T-helper 2 cell treated with Interferon-gamma antibody and Interleukin-4, amounts not matched to agents 5 μg/mL and 100 μg/mL, for 36 hours (primary cell): ENCODE data around the gene PDLIM4.

Experiments
- DNase-seq: peaks from one replicate; pipeline ENCODE4 v3.0.0; 2021; ENCODE audit warnings: low spot score
- H3K27ac Mint-ChIP-seq: one replicate; pipeline ENCODE4 v1.8.0; 2021; ENCODE audit warnings: mild to moderate bottlenecking, mixed read lengths
- H3K27me3 Mint-ChIP-seq: one replicate; pipeline ENCODE4 v1.8.0; 2021; ENCODE audit warnings: low read depth, mixed read lengths
- H3K36me3 Mint-ChIP-seq: one replicate; pipeline ENCODE4 v1.8.0; 2021; ENCODE audit warnings: low read depth, mixed read lengths
- H3K4me1 Mint-ChIP-seq: one replicate; pipeline ENCODE4 v1.8.0; 2021; ENCODE audit warnings: low read depth, mixed read lengths
- H3K4me3 Mint-ChIP-seq: one replicate; pipeline ENCODE4 v1.8.0; 2022; ENCODE audit warnings: mild to moderate bottlenecking, moderate library complexity, mixed read lengths
- H3K9me3 Mint-ChIP-seq: one replicate; pipeline ENCODE4 v1.8.0; 2021; ENCODE audit warnings: mixed read lengths

PDLIM4 gene

DNA sequence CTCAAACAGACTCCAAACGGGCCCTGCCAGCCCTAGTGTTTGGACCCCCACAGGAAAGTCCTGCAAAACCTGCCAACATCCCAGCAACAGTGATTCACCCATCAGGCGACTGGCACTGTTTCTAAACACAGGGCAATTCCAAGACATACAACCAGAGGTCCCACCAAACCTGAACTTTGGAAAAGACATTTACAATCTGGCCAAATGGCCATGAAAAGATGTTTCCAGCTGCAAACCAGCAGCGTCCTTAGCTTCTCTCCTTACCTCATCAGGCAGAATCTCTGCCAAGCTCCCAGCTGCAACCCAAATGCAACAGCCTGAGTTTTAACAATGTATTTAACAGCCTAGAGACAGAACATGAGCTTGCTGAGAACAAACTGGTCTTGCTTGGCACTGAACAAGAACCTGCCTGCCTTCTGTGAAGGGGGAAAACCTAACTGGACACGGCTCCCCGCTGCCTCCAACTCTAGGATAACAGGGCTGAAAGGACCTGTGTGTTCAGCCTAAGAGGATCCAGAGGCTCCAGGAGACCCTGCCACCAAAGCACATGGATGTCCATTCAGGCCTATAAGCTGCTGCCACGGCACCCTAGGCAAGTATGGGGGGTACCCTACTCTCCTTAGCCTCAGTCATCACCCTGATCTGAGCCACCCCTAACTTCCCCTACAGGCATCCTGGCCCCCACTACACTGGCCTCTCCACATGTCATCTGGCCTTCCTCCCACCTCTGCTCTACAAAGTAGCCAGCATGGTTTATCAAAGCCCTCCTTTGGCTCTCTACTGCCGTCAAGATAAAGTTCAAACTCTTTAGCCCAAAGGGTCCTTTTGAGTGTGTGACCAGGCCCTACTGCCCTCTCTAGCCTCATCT lies 35.5 kb upstream of the PDLIM4 start:
- DNase-seq = no peak
- H3K27ac Mint-ChIP-seq = no peak overlapping the region
- H3K4me1 Mint-ChIP-seq = peaks cover 23% of the 10 kb centered on the region
- H3K27me3 Mint-ChIP-seq = no peaks in the 10 kb centered on the region
- H3K9me3 Mint-ChIP-seq = no peaks in the 10 kb centered on the region
- no peak overlapping the region for H3K4me3 Mint-ChIP-seq
- peaks cover under 1% of the 10 kb centered on the region for H3K36me3 Mint-ChIP-seq

DNA sequence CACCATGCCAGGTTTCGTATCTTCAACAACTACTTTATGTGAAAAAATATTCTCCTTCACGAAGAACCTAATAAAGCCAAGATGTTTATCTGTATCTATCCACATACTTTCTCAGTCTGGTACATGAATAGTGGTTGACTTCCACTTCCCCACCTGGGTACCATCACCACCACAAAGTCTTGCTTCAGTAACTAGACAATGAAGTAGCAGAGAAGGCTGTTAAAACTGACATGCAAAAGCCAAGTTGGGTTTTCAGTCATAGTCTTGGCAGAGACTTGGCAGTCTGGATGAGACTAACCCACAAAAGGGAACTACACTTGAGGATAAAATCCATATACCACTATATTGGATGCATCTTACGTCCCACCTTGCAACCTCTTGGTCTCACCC lies 34.9 kb upstream of the PDLIM4 start:
- Mint-ChIP-seq H3K27ac (no peak overlapping the region), H3K4me3 (no peak overlapping the region), H3K9me3 (no peaks in the 10 kb centered on the region), H3K4me1 (peaks cover 24% of the 10 kb centered on the region), H3K27me3 (no peaks in the 10 kb centered on the region), H3K36me3 (no peaks in the 10 kb centered on the region)
- no peak for DNase-seq

DNA sequence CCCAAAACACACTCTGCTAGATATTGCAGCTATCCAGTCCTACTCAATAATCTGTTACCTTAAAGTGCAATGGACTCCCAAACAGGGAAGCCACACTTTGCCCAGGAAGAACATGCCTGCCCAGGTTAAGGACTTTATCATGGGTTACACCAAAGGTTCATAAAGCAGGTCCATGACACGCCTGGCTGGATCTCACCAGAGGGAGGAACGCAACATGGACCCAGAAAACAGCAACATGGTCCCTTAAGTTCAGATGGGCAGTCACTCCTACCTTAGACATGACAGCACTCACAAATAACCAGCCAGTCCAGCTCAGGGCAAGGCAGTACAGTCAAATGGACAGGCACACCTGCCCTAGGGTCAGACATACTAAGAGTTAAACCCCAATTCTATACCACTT lies 33.6 kb upstream of the PDLIM4 start:
- Mint-ChIP-seq H3K4me3 (no peak overlapping the region), H3K9me3 (no peaks in the 10 kb centered on the region), H3K36me3 (no peaks in the 10 kb centered on the region), H3K27me3 (peaks cover under 1% of the 10 kb centered on the region), H3K4me1 (peaks cover 24% of the 10 kb centered on the region), H3K27ac (no peak overlapping the region)
- no peak for DNase-seq

DNA sequence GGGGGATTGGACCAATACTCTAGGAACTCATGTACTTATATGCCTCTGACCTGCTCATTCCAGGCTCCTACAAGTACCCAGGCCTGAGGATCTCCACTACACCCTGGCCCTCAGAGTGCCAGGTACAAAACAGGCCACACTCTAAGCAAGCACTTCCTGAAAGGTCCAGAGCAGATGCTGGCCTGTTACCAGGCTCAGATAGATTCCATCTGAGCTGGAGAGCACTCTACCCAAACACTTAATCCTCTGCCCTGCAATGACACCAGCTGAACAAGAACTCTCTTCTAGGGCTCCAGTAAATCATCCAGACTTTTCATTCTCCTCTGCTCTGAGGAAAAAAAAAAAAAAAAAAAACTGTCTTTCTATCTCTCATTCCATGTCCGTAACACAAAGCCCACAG lies 32.8 kb upstream of the PDLIM4 start:
- Mint-ChIP-seq H3K27me3 (peaks cover 9% of the 10 kb centered on the region), H3K9me3 (no peaks in the 10 kb centered on the region), H3K4me3 (no peak overlapping the region), H3K36me3 (no peaks in the 10 kb centered on the region), H3K27ac (no peak overlapping the region), H3K4me1 (peaks cover 30% of the 10 kb centered on the region)
- no peak for DNase-seq

DNA sequence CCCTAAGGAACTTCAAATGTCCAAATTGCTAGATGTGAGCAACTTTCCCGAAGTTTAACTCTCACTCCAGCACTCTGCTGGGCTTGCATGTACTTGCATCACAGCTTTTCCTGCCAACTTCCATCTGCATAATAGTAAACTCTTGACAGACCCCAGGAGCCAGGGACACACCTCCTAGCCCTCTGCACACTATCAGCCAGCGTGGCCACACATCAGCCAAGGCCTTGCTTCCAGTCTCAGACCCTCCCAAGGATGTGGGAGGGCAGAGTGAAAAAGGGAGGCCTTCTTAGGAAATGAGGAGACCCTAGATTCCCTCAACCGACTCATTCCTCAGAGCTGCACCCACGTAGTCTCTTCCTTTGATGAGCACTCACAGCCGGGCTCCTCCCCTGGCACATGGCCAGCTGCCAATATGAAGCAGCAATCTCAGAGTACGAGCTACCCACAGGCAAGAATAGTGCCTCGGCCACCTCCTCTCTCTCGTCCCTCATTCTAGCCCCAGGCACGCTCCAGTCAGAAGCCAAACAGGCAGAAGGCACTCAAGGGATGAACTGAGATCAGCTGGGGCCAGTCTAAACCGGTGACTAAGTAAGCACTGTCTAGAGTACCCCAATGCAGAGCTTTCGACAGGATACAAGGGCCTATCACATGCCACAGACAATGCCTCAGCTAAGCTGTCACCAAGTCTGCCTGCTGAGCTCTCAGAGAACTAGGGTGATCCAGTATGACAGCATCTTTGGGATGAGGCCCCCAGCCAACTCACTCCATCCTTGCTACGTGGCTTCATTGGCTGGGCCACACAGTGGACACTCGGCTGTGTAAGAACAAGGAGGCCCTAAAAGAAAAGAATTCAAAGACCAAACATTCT lies 32.1 kb upstream of the PDLIM4 start:
- DNase-seq = no peak
- Mint-ChIP-seq H3K4me1 (peaks cover 34% of the 10 kb centered on the region), H3K4me3 (peak overlapping the region; percentile 47), H3K9me3 (no peaks in the 10 kb centered on the region), H3K27me3 (peaks cover 11% of the 10 kb centered on the region), H3K36me3 (no peaks in the 10 kb centered on the region), H3K27ac (no peak overlapping the region)

DNA sequence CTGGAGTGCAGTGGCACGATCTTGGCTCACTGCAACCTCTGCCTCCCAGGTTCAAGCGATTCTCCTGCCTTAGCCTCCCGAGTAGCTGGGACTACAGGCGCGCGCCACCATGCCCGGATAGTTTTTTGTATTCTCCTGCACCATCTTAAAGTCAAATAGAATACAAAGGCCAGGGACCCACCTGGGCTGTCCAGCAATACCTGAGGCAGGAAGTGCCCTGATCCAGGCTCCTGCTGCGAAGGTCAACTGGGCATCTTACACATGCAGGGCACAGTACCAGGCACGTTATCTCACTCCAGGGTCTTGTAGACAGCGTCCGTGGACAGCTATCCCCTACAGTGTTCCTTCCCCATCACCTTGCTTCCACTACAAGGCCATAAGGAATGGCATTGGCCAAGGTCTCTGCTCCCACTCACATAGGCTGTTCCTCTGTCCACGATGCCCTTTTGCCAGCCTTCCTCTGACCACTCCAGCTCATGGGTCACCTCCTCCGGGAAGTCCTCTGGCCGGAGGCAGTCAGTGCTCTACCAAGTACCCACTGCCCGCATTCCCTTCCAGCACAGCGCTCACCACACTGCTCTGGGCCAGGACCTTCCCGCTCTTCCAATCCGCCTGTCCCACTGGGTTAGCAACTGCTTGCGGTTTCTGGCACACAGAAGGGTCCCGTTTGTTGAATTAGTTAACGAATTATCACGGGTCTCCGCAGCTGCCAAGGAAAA lies 30.8 kb upstream of the PDLIM4 start:
- Mint-ChIP-seq H3K4me1 (peaks cover 44% of the 10 kb centered on the region), H3K9me3 (no peaks in the 10 kb centered on the region), H3K4me3 (peak overlapping the region; percentile 59), H3K27ac (no peak overlapping the region), H3K27me3 (peaks cover 11% of the 10 kb centered on the region), H3K36me3 (no peaks in the 10 kb centered on the region)
- no peak for DNase-seq

DNA sequence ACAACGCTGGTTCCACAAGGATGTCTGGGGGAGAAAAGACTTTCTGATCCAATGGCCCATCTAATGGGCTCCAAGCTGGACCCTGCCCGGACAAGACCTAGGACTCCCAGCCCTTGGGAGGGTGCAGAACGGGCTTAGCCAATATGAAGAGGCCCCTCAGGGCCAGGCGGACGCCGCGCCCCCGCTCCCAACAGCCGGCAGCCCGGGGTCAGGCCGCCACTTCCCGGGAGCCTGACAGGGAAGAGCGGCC lies 30.3 kb upstream of the PDLIM4 start:
- Mint-ChIP-seq H3K27me3 (peaks cover 11% of the 10 kb centered on the region), H3K27ac (no peak overlapping the region), H3K36me3 (no peaks in the 10 kb centered on the region), H3K4me3 (peak overlapping the region; percentile 59), H3K4me1 (peaks cover 44% of the 10 kb centered on the region), H3K9me3 (no peaks in the 10 kb centered on the region)
- DNase-seq = no peak

DNA sequence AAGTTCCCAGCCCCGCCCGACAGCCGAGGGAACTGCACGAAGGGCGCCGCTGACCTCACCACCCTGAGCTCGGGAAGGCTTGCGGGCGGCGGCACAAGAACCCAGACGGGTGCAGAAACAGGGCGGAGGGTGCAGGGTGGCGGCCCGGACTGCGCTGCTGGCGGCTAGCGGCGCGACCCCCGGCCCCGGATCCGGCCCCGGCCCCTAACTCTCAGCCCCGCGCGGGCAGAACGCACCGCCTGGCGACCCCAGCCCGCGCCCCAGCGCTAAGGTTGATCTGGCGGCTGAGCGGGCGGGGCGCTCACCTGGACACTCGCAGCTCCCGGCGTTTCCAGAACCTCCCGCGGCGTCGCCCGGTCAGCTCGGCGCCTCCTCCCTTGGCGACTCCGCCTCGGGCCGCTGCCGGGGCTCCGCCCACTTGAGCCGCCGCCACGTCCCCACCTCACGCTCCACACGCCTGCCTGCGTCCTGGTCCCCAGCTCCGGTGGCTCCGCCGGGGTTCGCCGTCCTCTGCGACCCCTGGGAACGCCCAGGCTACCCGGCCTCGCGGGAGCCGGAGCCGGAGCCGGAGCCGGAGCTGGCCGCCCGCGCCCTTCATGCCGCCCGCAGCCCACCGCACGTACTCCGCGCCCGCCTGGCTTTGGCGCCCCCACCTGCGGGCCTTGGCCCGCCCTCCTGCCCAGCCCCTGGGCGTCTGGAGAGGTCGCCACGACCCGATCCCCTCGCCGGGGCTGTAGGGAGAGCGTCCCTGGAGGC lies 29.8 kb upstream of the PDLIM4 start, which contains the start of gene P4HA2:
P4HA2 (minus strand) TSS at position 369 of the 756 bp plus-strand sequence. CDS start 9,227 bp downstream, outside the sequence.
- H3K27me3 Mint-ChIP-seq = peaks cover 11% of the 10 kb centered on the region
- peak within 1 kb of the TSS; percentile 67 for H3K4me3 Mint-ChIP-seq
- H3K36me3 Mint-ChIP-seq = no peaks in the 10 kb centered on the region
- no peaks in the 10 kb centered on the region for H3K9me3 Mint-ChIP-seq
- H3K4me1 Mint-ChIP-seq = peaks cover 40% of the 10 kb centered on the region
- peak; percentile 69 for DNase-seq
- H3K27ac Mint-ChIP-seq = no peak within 1 kb of the TSS

DNA sequence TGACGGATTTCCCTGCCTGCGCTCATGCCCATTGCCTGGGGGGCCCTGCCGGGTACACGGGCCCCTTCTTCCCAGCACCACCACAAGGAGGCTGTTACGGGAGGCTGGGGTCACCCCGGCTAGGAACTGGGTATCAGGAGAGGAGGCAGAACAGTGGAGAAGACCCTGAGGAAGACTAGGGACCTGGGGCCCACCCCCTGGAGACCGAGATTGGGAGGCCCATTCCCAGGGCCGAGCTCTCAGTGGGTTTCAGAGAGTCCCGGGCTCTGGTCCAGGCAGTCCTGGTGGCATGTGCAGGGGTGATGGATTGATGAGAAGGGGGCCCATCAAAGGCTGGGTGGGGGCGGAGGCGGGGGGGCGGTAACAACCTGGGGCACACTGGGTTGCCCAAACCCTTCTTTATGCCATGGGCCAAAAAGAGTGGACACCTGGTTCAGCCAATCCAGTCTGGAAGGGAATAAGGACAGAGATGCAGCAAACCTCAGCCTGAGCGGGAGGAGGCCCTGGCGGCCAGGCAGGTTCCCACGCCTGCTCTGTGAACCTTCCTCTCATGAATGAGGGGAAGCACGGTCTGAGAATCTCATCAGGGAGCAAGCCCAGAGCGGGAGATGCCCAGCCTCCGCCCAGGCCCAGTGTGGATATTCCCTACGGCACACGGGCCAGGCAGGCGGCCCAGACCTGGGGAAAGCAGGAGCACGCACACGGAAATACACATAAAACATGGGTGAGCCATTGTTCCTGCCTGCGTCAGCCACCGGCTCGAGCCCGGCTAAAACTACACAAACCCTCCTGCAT lies 29.1 kb upstream of the PDLIM4 start:
- no peaks in the 10 kb centered on the region for H3K36me3 Mint-ChIP-seq
- H3K27ac Mint-ChIP-seq = no peak overlapping the region
- DNase-seq = no peak
- H3K4me3 Mint-ChIP-seq = peak overlapping the region; percentile 67
- peaks cover 11% of the 10 kb centered on the region for H3K27me3 Mint-ChIP-seq
- H3K9me3 Mint-ChIP-seq = no peaks in the 10 kb centered on the region
- H3K4me1 Mint-ChIP-seq = peaks cover 37% of the 10 kb centered on the region

DNA sequence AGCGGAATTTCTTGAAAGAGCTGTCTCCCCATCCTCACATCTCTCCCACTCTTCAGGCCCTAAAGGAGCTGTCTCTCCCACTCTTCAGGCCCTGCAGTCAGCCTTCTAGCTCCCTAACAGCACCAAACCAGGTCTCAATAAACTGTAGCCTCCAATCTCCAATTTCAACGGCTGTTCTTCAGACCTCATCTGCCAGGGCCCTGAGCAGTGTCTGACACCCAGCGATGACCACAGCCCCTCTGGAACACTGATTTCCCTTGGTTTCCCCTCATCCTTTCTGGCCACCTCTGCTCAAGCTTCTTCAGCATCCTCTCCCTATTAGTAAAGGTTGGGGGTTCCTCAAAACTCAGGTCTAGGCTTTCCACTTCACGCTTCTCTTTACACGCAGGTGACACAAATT lies 28.3 kb upstream of the PDLIM4 start:
- Mint-ChIP-seq H3K27me3 (peaks cover 11% of the 10 kb centered on the region), H3K27ac (peak overlapping the region; percentile 55), H3K36me3 (no peaks in the 10 kb centered on the region), H3K4me3 (peak overlapping the region; percentile 67), H3K4me1 (peaks cover 37% of the 10 kb centered on the region), H3K9me3 (no peaks in the 10 kb centered on the region)
- no peak for DNase-seq

DNA sequence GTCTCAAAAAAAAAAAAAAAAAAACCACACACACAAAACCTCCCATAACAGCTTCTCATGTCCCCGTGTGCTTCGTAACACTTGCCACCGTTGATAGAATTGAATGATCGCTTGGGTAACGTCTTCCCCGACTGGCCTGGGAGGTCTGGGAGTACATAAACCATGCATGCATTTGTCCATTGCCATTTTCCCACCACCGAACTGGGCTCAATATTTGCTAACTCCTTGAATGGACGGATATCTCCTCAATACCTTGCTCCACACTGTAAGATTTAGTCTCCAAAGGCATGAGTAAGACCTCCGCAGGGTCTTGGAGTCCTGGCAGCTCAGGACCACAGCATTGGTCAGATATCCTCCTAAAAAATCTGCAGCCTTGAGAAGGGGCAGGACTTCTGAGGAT lies 26.6 kb upstream of the PDLIM4 start:
- peaks cover 11% of the 10 kb centered on the region for H3K27me3 Mint-ChIP-seq
- no peak overlapping the region for H3K27ac Mint-ChIP-seq
- DNase-seq = no peak
- peak overlapping the region; percentile 34 for H3K4me3 Mint-ChIP-seq
- H3K4me1 Mint-ChIP-seq = peaks cover 27% of the 10 kb centered on the region
- no peaks in the 10 kb centered on the region for H3K9me3 Mint-ChIP-seq
- no peaks in the 10 kb centered on the region for H3K36me3 Mint-ChIP-seq

DNA sequence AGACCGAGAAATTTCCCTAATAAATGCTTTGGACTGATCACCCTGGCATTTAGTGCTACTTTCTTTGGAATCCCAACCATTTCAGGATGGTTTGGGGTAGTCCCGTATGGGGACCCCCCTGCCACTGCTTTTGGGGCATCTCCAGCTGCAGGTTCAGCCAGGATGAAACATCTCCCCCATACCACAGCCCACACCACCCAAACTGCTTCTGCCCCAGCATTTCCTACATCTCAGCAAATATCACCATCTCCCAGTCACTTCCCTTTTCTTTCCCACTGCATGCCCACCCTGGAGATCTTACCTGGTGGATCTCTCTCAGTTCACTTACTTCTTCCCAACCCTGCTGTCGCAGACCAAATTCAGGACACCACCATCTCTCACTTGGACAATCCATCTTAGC lies 25.0 kb upstream of the PDLIM4 start:
- Mint-ChIP-seq H3K27me3 (peaks cover 11% of the 10 kb centered on the region), H3K36me3 (no peaks in the 10 kb centered on the region), H3K9me3 (no peaks in the 10 kb centered on the region), H3K27ac (no peak overlapping the region), H3K4me3 (no peak overlapping the region), H3K4me1 (peaks cover 19% of the 10 kb centered on the region)
- DNase-seq = no peak

DNA sequence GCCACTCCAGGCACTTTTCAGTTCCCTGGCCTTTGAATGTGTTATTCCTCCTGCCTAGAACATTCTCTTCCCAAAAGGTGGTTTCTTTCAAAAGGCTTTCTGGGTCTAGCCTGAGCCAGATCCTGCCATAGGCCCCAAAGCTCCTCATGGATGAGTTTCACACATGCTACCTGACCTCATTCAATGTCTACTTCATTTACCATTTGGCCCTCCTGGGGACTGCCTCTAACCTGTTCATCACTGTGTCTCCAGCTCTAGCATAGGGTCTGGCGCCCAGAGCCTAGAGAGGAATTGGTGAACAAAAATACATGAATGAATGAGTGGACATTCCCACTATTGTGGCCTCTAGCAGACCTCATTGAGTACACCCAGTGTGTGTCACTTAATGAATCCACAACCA lies 24.4 kb upstream of the PDLIM4 start:
- peaks cover 22% of the 10 kb centered on the region for H3K4me1 Mint-ChIP-seq
- peaks cover 11% of the 10 kb centered on the region for H3K27me3 Mint-ChIP-seq
- no peaks in the 10 kb centered on the region for H3K36me3 Mint-ChIP-seq
- no peak for DNase-seq
- H3K27ac Mint-ChIP-seq = no peak overlapping the region
- H3K9me3 Mint-ChIP-seq = no peaks in the 10 kb centered on the region
- H3K4me3 Mint-ChIP-seq = no peak overlapping the region
